Left kidney (tissue), 2 donors: ENCODE data around the gene SCIMP. TPM values are rescaled to one million over a fixed set of nuclear protein-coding genes. Genes with fewer than 3 reads are reported as not detected.
"Not testable (repeated sequence)": the region's sequence is repeated elsewhere in the genome, so short reads cannot be mapped to it uniquely, and the experiment has no call there.

Experiments
- DNase-seq: peaks from one replicate; pipeline ENCODE4 v3.0.0-alpha.2; 2013
- polyA plus RNA-seq: library from polyadenylated mRNA; unstranded; fragments of 120-200 nt; gene quantifications from one replicate; pipeline ENCODE4 v1.2.1, GENCODE V29; 2013; ENCODE audit not compliant: insufficient read length

The SCIMP gene
- polyA plus RNA-seq, 1 donor: 2.0 TPM

DNA sequence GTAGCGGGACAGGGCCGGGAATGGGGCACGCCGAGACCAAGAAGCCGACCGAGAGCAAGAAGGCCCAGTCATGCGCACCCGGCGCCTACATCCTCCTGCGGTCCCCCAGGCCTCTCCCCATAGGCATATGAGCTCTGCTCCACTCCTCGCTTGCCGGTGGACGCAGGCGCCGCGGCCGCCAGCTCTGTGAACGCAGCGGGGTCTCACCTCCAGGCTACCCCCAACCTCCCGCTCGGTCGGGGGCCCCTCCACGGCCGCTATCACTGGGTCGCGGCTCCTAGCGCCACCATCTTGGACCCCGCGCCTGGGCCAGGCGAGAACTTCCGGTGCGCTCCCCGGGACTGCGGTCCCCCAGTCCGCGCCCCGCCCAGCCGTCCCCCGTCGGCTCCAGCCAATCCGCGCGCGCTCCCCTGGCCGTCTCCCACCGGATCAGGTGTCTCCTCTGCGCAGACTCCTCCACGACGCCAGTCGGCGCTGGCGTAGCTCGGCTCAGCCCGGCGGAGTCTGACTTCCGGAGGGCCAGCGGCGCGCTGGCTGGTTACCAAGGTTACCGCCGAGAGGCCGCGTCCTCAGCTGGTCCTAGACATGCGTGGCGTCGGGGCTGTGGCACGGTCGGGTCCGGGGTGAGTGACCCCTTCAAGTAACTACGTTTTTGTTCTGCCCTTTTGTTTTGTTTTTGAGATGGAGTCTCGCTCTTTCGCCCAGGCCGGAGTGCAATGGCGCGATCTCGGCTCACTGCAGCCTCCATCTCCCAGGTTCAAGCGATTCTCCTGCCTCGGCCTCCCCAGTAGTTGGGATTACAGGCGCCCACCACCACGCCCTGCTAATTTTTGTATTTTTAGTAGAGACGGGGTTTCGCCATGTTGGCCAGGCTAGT lies 42.9 kb downstream of the SCIMP start, which contains the start of gene ZNF594:
TSS of gene ZNF594 (minus strand) at position 328 of the 877 bp plus-strand sequence. CDS start 7,612 bp downstream, outside the sequence.
- peak; percentile 95 for DNase-seq

DNA sequence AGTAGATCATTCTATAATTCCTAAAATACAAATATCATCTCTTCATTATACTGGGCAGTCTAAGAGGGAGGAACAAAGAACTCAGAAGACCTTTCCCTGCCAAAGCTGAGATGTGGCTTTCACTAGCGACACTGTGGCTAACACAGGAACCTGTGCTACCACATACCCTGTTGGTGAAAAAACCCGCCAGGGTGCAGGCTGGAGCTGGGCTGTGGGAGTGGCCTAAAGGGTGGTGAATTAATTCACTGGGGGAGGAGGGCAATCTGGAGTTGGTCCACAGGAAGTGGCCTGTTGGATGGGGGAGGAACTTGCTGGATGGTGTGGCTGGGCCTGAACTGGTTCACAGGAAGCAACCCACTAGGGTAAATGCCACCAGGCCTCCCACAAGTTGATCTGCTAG lies 50.4 kb downstream of the SCIMP start:
- no peak for DNase-seq

DNA sequence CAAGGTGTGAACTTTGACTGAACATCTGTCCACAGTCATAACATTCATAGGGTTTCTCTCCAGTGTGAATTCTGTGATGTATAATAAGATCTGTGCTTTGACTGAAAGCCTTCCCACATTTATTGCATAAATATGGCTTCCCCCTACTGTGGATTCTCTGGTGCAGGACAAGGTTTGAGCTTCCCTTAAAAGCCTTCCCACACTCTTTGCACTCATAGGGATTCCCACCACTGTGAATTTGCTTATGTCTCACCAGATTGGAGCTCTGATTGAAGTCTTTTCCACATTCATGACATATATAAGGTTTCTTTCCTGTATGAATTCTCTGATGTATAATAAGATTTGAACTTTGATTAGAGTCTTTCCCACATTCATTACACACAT lies 51.3 kb downstream of the SCIMP start:
- DNase-seq: no peak

DNA sequence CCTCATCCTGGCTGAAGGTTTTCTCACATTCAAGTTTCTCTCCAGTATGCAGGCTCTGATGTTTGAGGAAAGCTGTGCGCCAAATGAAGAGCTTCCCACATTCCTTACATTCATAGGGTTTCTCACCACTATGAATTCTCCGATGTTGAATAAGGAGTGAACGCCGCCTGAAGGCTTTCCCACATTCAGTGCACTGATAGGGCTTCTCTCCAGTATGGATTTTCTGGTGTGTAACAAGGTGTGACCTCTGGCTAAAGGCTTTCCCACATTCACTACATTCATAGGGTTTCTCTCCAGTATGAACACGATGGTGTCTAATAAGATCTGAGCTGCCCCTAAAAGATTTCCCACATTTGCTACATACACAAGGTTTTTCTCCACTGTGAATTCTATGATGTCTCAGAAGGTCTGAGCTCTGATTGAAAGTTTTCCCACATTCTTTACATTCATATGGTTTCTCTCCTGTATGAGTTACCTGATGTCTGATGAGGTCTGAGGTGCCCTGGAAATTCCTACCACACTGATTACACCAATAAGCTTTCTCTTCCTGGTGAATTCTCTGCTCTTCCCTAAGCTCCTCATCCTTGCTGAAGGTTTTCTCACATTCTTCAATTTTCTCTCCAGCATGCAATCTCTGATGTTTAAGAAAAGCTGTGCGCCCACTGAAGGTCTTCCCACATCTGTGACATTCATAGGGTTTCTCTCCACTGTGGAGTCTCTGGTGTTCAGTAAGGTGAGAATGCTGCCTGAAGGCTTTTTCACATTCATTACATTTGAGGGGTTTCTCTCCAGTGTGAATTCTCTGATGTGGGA lies 51.9 kb downstream of the SCIMP start:
- DNase-seq: no peak

DNA sequence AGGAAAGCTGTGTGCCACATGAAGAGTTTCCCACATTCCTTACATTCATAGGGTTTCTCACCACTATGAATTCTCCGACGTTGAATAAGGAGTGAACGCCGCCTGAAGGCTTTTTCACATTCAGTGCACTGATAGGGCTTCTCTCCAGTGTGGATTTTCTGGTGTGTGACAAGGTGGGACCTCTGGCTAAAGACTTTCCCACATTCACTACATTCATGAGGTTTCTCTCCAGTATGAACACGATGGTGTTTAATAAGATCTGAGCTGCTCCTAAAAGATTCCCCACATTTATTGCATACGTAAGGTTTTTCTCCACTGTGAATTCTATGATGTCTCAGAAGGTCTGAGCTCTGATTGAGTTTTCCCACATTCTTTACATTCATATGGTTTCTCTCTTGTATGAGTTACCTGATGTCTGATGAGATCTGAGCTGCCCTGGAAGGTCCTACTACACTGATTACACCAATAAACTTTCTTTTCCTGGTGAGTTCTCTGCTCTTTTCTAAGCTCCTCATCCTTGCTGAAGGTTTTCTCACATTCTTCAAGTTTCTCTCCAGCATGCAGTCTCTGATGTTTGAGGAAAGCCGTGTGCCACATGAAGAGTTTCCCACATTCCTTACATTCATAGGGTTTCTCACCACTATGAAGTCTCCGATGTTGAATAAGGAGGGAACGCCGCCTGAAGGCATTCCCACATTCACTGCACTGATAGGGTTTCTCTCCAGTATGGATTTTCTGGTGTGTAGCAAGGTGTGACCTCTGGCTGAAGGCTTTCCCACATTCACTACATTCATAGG lies 53.0 kb downstream of the SCIMP start:
- no peak for DNase-seq

DNA sequence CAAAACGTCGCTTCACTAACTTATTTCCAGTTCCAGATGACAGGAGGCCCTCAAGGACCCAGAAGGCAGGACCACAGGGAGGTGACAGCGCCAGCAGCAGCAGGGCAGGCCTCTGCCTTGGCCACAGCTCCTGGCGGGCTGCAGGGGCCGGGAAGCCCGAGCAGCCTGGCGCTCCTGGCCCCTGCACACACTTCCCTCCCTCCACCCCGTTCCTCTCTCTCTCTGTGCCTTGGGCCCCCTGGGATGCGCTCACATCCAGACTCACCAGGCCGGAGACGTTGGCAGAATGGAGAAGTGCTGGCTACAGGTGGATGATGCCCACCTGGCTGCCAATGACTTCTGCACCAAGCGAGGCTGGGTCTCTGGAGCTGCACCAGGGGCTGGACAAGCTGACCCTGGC lies 55.7 kb downstream of the SCIMP start:
- no peak for DNase-seq

DNA sequence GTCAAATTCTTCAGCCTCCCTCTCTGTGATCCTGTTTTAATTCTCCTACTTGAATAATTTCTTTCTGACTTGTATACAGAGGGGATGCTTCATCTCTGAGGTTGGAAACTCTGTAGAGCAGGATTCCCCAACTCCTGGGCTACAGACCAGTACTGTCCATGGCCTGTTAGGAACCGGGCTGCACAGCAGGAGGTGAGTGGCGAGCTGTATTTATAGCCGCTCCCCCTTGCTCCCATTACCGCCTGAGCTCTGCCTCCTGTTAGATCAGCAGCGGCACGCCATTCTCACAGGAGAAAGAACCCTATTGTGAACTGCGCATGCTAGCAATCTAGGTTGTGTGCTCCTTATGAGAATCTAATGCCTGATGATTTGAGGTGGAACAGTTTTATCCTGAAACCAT lies 59.6 kb downstream of the SCIMP start:
- not testable (repeated sequence) for DNase-seq

DNA sequence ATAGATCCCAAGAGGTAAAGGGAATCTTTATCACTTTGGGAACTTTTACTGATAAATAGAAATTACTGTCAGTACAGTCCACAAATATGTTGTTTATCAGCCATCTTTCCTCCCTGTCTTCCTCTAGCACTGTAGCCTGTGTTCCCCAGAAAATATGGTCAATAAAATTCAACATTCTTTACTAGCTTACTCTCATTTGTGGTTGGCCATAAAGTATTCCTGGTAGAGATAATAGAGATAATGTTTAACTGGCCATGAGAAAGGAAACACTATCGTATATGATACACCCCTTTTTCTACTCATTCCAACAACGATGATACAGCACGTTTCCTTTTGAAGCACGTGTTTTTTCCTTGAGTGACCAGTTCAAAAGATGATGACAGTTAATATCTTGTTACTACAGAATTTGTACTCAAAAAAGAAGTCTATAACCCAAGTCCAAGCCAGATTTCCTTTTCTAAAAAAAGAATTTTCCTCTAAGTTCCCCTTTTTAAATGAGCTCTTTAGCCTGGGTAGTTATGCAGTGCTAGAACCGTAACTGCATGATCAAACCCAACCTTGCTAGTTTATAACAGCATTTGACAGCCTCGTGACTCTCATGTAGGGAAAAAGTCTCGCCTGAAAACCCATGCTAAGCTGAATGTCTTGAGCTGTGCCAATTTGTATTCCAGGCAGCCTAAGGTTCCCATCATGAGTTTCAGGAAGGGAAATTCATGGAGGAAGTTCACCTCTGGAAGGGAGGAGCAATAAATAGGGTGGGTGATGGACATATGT lies 68.7 kb downstream of the SCIMP start:
- not testable (repeated sequence) for DNase-seq

DNA sequence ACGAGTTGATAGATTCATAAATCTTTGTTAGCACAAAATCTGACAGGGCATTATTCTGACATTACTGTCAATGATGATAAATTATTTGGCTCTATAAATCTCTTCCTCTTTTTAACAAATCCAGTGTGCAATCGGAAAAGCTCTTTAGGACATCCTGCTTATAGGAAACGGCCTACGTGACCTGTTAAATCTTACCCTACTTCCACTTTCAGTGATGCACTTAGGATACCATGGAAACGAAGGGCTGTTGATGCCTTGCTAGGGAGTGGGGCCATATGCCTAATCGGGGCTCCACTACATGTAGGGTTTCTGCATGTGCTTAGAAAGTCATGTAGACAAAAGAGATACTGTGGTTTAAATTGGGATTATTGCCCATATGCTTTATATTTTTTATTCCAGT lies 70.2 kb downstream of the SCIMP start:
- DNase-seq: no peak

DNA sequence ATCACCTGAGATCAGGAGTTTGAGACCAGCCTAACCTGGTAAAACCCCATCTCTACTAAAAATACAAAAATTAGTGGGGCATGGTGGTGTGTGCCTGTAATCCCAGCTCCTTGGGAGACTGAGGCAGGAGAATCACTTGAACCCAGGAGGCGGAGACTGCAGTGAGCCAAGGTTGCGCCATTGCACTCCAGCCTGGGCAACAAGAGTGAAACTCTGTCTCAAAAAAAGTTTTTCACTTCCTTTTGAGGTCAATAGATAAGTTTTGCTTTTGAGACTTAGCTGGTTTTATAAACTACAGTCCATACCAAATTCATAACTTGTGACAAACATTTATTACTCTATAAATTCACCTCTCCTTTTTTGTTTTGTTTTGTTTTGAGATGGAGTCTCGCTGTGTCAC lies 72.9 kb downstream of the SCIMP start:
- DNase-seq: not testable (repeated sequence)

DNA sequence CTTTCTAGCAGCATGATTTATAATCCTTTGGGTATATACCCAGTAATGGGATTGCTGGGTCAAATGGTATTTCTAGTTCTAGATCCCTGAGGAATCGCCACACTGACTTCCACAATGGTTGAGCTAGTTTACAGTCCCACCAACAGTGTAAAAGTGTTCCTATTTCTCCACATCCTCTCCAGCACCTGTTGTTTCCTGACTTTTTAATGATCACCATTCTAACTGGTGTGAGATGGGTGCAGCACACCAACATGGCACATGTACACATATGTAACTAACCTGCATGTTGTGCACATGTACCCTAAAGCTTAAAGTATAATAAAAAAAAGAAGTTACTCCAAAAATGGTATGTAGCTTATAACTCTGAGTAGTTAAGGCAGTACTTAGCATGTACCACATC lies 74.0 kb downstream of the SCIMP start:
- not testable (repeated sequence) for DNase-seq

Other genes starting within 250 kb of the SCIMP start
- gene CAMTA2, start 247.2 kb downstream of the SCIMP start, polyA plus RNA-seq: 31.7 TPM
- 8.8 TPM for gene INCA1, start 237.3 kb downstream of the SCIMP start, polyA plus RNA-seq
- gene KIF1C, start 236.9 kb downstream of the SCIMP start, polyA plus RNA-seq: 83.5 TPM
- gene SLC52A1, start 199.4 kb downstream of the SCIMP start, polyA plus RNA-seq: 0.47 TPM
- gene ZFP3, start 156.4 kb downstream of the SCIMP start, polyA plus RNA-seq: 19.1 TPM
- 54.4 TPM for gene ZNF232, start 123.0 kb downstream of the SCIMP start, polyA plus RNA-seq
- 13.8 TPM for gene USP6, start 118.8 kb downstream of the SCIMP start, polyA plus RNA-seq
- 28.7 TPM for gene ZNF594, start 43.0 kb downstream of the SCIMP start, polyA plus RNA-seq
- gene RABEP1, start 47.4 kb upstream of the SCIMP start, polyA plus RNA-seq: 76.8 TPM
- 91.8 TPM for gene NUP88, start 184.8 kb upstream of the SCIMP start, polyA plus RNA-seq
- 96.2 TPM for gene RPAIN, start 185.3 kb upstream of the SCIMP start, polyA plus RNA-seq
- gene C1QBP, start 204.3 kb upstream of the SCIMP start, polyA plus RNA-seq: 159 TPM
- gene DHX33, start 234.1 kb upstream of the SCIMP start, polyA plus RNA-seq: 23.7 TPM